SK-N-MC (cell line): ENCODE results near the gene ASB16.

Source experiments
- FOXP2 ChIP-seq: optimal IDR thresholded peaks from 2 replicates; pipeline ENCODE3; 2011; ENCODE audit warnings: mild to moderate bottlenecking, moderate library complexity; ENCODE audit not compliant: insufficient read depth; ENCODE audit errors: extremely low read length, control extremely low read depth
- POLR2AphosphoS5 ChIP-seq: IDR thresholded peaks from 2 replicates; pipeline ENCODE4 v1.6.1; 2012; ENCODE audit warnings: mild to moderate bottlenecking, low read depth, low read length, borderline replicate concordance

- TF ChIP-seq POLR2AphosphoS5: no peak
- TF ChIP-seq FOXP2: no peak
Observed at GRCh38 chr17:44209786-44210341, 39.4 kb downstream of the ASB16 start.
